SIG-M5 treated with dmso at 0.1 percent for 504 hours (cell line): Measurements from ENCODE around the gene DROSHA.
"Not testable (repeated sequence)": the region's sequence is repeated elsewhere in the genome, so short reads cannot be mapped to it uniquely, and the experiment has no call there.

Experiments
- DNase-seq: peaks from one replicate; lab custom pipeline; 2025; ENCODE audit not compliant: unreplicated experiment; lab: John Stamatoyannopoulos, UW

Gene DROSHA

GRCh38 chr5:31531888-31532547, at the start of gene DROSHA, which contains the start of gene C5orf22:
Gene DROSHA (minus strand): TSS chr5:31532093. CDS start chr5:31529059, 3,034 bp downstream.
Gene C5orf22 (plus strand): TSS chr5:31532301. CDS start chr5:31532393, 92 bp downstream.
- peak; percentile 97 for DNase-seq

- DNase-seq, result no peak
Observed at GRCh38 chr5:31579558-31579957, 47.7 kb upstream of the DROSHA start.

GRCh38 chr5:31577438-31577837, 45.5 kb upstream of the DROSHA start:
- no peak for DNase-seq

GRCh38 chr5:31574772-31575171, 42.9 kb upstream of the DROSHA start:
- no peak for DNase-seq

- no peak for DNase-seq
Observed at GRCh38 chr5:31573494-31574142, 41.7 kb upstream of the DROSHA start.

GRCh38 chr5:31569068-31569467, 37.2 kb upstream of the DROSHA start:
- no peak for DNase-seq

GRCh38 chr5:31568302-31568835, 36.5 kb upstream of the DROSHA start:
- no peak for DNase-seq

- peak; percentile 68 for DNase-seq
Observed at GRCh38 chr5:31566362-31566761, 34.5 kb upstream of the DROSHA start.

GRCh38 chr5:31563216-31563615, 31.3 kb upstream of the DROSHA start:
- DNase-seq, result no peak

- DNase-seq, result no peak
Observed at GRCh38 chr5:31561946-31562345, 30.1 kb upstream of the DROSHA start.

GRCh38 chr5:31559942-31560341, 28.0 kb upstream of the DROSHA start:
- no peak for DNase-seq

- DNase-seq, result no peak
Observed at GRCh38 chr5:31556461-31556860, 24.6 kb upstream of the DROSHA start.

GRCh38 chr5:31554552-31554951, 22.7 kb upstream of the DROSHA start:
- no peak for DNase-seq

- no peak for DNase-seq
Observed at GRCh38 chr5:31553863-31554262, 22.0 kb upstream of the DROSHA start.

- DNase-seq, result no peak
Observed at GRCh38 chr5:31551878-31552277, 20.0 kb upstream of the DROSHA start.

- not testable (repeated sequence) for DNase-seq
Observed at GRCh38 chr5:31549114-31549513, 17.2 kb upstream of the DROSHA start.

- no peak for DNase-seq
Observed at GRCh38 chr5:31537851-31538250, 6.0 kb upstream of the DROSHA start.

- DNase-seq, result no peak
Observed at GRCh38 chr5:31537349-31537748, 5.5 kb upstream of the DROSHA start.

- DNase-seq, result no peak
Observed at GRCh38 chr5:31536873-31537272, 5.0 kb upstream of the DROSHA start.

GRCh38 chr5:31534527-31535046, 2.7 kb upstream of the DROSHA start:
- no peak for DNase-seq

GRCh38 chr5:31531543-31531887, 378 bp downstream of the DROSHA start:
- DNase-seq, result peak; percentile 58

- DNase-seq, result peak; percentile 41
Observed at GRCh38 chr5:31530541-31531265, 1.2 kb downstream of the DROSHA start.
